Measurements from ENCODE around the gene TYK2.
"Not testable (repeated sequence)": the region's sequence is repeated elsewhere in the genome, so short reads cannot be mapped to it uniquely, and the experiment has no call there.

Gene TYK2

DNA sequence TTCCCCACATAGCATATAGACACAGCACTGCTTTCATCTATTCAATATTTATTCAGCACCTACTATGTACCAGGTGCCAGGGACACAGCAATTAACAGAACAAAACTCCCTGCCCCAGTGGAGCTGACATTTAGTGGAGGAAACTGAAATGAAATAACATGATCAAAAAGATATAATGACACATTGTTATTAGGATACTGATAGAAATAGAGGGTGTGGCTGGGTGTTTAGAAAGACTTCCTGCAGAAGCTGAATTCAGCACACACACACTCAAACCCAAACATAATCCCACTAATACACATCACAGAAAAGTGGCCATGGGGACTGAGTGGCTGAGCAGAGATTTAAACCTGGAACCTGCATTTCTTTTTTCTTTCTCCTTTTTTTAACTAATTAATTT, 26.7 kb upstream of the TYK2 start:
- DNase-seq, result no peak

DNA sequence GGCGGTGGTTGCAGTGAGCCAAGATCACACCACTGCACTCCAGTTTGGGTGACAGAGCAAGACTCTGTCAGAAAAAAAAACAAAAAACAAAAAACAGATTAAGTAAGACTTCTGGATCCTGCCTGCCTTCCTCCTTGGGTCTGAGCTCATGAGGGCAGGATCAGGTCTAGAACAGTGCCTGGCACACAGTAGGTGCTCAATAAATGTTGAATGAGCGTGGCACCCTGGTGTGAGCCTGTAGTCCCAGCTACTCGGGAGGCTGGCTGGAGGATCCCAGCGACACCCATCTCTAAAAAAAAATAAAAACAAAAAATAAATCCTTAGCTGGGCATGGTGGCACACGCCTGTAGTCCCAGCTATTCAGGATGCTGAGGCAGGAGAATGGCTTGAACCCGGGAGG, 25.8 kb upstream of the TYK2 start:
- DNase-seq, result no peak

- DNase-seq, result no peak
Observed at GRCh38 chr19:10404888-10405820, 24.8 kb upstream of the TYK2 start.

- DNase-seq, result peak; percentile 97
Observed at GRCh38 chr19:10403137-10404021, 23.0 kb upstream of the TYK2 start, which contains the start of gene CDC37. TSS of gene CDC37 (minus strand) at chr19:10403542. CDS start at chr19:10403479, 63 bp downstream.

DNA sequence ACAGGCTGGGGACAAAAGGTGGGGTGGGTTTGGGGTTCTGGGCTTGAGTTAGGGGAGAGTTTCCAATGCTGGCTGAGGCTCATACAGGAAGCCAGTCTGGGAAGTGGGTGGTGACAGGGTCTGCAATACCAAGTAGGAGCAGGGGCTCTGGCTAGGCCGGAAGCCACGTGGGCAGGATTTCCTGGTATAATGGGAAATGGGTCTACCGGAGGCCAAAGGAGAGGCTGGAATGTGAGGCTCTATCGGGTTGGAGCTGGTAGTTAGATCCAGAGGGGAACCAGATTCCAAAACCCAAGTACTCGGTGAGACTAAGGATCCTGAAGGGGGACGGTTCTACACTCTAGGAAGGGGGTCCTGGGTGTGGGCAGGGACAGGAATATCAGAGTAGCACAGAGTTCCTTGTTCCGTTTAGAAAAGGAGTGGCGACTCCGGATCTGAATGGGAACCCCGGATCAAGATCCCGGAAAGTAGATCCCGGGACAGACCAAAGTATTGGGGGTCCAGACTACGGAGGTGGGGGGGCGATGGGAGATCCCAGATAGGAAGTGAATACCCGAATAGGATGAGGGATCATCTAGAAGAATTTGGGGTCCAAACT, 22.2 kb upstream of the TYK2 start:
- no peak for DNase-seq

GRCh38 chr19:10399878-10400277, 19.5 kb upstream of the TYK2 start:
- DNase-seq, result no peak

GRCh38 chr19:10399340-10399739, 19.0 kb upstream of the TYK2 start:
- DNase-seq, result not testable (repeated sequence)

- DNase-seq, result no peak
Observed at GRCh38 chr19:10398819-10399218, 18.4 kb upstream of the TYK2 start.

GRCh38 chr19:10395917-10396316, 15.5 kb upstream of the TYK2 start:
- DNase-seq, result no peak

GRCh38 chr19:10395436-10395835, 15.1 kb upstream of the TYK2 start:
- DNase-seq, result no peak

DNA sequence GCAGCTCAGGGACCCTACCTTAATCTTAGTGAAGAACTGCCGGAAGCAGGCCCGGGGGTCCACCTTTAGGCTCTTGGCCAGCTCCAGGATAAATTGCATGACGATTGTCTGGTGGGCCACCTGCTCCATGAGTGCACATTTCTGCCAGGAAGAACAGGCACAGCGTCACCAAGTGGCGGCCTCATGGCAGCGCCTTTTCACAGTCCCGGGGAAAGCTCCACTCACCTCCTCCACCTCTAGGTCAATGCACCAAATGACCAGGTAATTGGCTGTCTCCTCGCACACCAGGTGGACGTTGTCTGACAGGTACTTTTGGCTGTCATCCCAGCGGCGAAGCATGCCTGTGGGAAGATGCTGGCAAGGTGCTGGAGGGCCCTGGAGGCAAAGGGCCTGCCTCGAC, 14.6 kb upstream of the TYK2 start:
- no peak for DNase-seq

- DNase-seq, result no peak
Observed at GRCh38 chr19:10393137-10393536, 12.8 kb upstream of the TYK2 start.

DNA sequence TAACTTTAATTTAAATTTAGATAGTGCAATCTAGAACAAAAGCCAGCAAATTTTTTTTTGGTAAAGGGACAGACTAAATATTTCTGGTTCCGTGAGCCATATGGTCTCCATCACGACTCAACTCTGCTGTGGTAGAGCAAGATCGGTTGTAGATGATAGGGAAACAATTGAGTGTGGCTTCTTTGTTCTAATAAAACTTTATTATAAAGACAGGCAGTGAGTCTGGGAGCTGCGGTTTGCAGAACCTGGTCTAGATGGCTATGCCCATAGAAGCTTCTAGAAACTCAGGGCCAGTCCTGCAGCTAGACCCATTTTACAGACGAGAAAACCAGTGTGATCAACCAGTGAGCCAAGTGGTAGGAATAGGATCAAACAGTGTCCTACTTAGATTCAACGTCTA, 11.7 kb upstream of the TYK2 start:
- no peak for DNase-seq

DNA sequence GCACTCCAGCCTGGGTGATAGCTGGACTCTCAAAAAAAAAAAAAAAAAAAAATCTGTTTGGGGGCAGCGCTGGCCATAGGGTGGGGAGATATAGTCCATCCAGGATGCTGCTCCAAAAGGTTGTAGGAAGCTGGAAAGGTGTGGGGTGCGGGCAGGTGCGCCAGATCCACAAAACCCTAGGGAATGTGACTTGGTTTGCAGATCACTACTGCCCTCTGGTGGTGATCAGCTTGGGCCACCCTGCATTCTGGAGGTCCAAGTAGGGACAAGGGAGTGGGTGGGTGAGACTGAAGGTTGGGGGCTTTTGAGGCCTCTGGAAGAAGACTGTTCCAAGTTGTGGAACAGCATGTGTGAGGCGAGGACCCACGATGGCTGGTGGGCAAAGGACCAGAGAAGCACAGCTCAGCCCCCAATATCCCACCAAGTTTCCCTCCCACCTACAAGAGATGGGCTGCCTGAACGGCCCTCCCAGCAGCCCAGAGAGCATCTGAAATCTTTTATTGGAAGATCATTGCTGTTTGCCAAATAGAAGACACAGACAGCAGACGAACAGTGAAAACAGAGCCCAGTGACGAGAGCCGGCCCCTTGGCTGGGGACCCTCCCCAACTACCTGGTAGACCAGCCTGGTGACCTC, 10.4 kb upstream of the TYK2 start:
- DNase-seq, result peak; percentile 63

- no peak for DNase-seq
Observed at GRCh38 chr19:10389863-10390262, 9.5 kb upstream of the TYK2 start.

GRCh38 chr19:10388957-10389356, 8.6 kb upstream of the TYK2 start:
- peak; percentile 87 for DNase-seq

DNA sequence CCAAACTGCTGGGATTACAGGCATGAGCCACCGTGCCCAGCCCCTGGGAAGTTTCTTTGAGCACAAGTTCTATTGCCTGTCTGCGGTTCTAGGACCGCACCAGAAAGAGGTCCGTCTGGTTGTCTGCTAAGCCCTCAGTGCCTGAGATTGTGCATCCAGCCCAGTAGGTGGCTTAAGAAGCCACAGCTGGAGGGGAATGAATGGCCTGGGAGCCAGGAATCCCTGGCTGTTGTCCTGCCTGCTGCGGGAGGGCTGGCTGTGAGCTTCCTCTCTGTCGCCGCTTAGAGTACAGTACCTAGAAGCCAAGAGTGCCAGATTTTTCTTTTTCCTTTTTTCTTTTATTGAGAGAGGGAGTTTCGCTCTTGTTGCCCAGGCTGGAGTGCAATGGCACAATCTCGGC, 4.2 kb upstream of the TYK2 start:
- DNase-seq, result no peak

GRCh38 chr19:10383223-10383499, 2.8 kb upstream of the TYK2 start:
- DNase-seq, result not testable (repeated sequence)

DNA sequence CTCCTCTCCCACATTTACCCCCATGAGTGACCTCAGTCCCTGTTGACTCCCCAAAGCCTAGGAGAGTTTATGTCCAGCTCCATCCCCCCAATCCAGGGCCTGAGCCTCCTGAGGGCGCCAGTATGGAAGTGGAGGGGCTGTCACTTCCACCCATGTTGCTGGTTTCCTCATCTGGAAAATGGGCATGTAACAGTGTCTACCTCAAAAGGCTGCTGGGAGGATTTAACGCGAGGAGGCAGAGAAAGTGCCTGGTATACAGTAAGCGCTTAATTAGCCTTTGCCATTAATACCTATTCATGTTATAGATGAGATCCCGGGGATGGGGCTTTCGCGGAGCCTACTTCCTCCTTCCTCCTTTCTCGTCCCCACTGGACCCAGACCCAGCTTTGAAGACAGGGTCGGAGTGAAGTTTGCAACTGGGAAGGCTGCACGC, 476 bp downstream of the TYK2 start:
- no peak for DNase-seq

- DNase-seq, result no peak
Observed at GRCh38 chr19:10378124-10378523, 2.2 kb downstream of the TYK2 start.

DNA sequence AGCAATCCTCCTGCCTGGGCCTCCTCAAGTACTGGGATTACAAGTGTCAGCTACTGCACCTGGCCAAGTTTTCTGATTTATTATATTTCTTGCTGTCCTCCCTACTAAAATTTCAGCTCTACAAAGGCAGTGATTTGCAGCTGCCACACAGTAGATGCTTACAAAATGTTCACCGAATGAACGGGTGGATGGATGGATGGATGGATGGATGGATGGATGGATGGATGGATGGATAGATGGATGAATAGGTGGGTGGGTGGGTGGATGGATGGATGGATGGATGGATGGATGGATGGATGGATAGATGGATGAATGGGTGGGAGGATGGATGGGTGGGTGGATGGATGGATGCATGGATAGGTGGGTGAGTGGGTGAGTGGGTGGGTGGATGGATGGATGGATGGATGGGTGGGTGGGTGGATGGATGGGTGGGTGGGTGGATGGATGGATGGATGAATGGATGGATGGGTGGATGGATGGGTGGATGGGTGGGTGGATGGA, 3.2 kb downstream of the TYK2 start:
- DNase-seq, result not testable (repeated sequence)

GRCh38 chr19:10374931-10375330, 5.4 kb downstream of the TYK2 start:
- DNase-seq, result no peak

DNA sequence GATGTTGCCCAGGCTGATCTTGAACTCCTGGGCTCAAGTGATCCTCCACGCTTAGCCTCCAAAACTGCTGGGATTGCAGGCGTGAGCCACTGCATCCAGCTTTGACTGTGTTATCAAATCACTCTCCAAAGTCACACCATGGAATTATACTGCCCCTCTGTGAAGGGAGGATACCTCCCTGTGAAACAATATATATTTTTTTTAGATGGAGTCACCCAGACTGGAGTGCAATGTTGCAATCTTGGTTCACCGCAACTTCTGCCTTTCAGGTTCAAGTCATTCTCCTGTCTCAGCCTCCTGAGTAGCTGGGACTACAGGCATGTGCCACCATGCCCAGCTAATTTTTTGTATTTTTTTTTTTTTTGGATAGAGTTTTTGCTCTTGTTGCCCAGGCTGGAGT, 7.7 kb downstream of the TYK2 start:
- DNase-seq, result no peak
